Left ventricle myocardium superior (tissue), 1 donor: Measurements from ENCODE around the gene TTC34. TPM values are rescaled to one million over a fixed set of nuclear protein-coding genes. Genes with fewer than 3 reads are reported as not detected.
"Not testable (repeated sequence)": the region's sequence is repeated elsewhere in the genome, so short reads cannot be mapped to it uniquely, and the experiment has no call there.

Experiments used
- ATAC-seq: fragments of 200-7000 bp; cut with Tn5 transposase; one replicate; pipeline ENCODE4 v1.9.1; 2020; ENCODE audit warnings: mild to moderate bottlenecking, moderate library complexity
- DNase-seq: peaks from one replicate; pipeline ENCODE4 v3.0.0-alpha.2; 2020
- intact Hi-C: fragments of 100-400 bp; cut with micrococcal nuclease; formaldehyde crosslinking; loops from one replicate; pipeline ENCODE4 v1.11.0; 2022
- total RNA-seq: library from RNA; stranded (reverse); fragmentation: NEBNext Ultra II Directional; extraction: Animal tissue kit (Norgen Biotek cat#: 25700); gene quantifications from one replicate; pipeline ENCODE4 v1.2.1, GENCODE V29; 2021
- donor health status: DM: no; HTN: yes; CAD: no; lungs with severe emphysema.

The TTC34 gene
- total RNA-seq, 1 donor from 2014 or later: 0.59 TPM

- intact Hi-C loops: no loop called here
- DNase-seq: no peak
- no peak for ATAC-seq
Measured at GRCh38 chr1:2784854-2785630, 16.5 kb downstream of the TTC34 start.

GRCh38 chr1:2783435-2784397 lies 17.8 kb downstream of the TTC34 start:
- intact Hi-C loops: no loop called here
- DNase-seq: no peak
- no peak for ATAC-seq

GRCh38 chr1:2783069-2783434 lies 18.4 kb downstream of the TTC34 start:
- ATAC-seq (no peak), DNase-seq (no peak)
- intact Hi-C loops: no loop called here

DNA sequence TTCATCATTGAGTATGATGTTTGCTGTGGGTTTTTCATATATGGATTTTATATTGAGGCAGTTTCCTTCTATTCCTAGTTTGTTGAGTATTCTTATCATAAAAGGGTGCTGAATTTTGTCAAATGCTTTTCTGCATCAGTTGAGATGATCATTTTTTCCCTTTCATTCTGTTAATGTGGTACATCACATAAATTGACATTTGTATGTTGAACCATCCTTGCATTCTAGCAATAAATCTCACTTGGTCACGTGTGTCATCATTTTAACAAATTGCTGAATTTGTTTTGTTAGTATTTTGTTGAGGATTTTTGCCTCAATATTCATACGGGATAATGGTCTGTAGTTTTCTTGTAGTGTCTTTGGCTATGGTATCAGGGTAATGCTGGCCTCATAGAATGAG lies 19.9 kb downstream of the TTC34 start:
- DNase-seq (no peak), ATAC-seq (no peak)
- intact Hi-C loops: no loop called here

DNA sequence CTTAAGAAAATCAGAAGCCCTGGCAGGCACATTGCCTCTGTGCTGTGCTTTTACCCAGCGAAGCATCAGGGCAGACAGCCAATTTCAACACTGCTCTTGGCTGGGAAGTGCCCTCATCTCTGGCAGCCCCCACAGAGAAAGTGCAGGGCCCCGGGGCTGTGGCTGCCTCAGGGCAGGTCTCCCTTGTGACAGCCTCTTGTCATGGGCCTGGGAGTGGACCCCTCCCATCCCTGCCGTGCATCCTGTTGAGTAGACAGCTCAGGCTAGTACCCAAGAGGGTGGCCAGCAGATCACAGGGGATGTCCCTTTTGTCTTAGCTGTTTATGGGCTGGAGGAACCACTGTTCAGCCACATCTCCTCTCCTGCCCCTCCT lies 23.3 kb downstream of the TTC34 start:
- ATAC-seq: no peak
- no peak for DNase-seq
- intact Hi-C loops: no loop called here

GRCh38 chr1:2777424-2778219 lies 23.9 kb downstream of the TTC34 start:
- ATAC-seq: no peak
- DNase-seq: no peak
- intact Hi-C loops: no loop called here

- intact Hi-C loops, ATAC-seq: not testable (repeated sequence)
Measured at GRCh38 chr1:2775333-2775732, 26.2 kb downstream of the TTC34 start.

DNA sequence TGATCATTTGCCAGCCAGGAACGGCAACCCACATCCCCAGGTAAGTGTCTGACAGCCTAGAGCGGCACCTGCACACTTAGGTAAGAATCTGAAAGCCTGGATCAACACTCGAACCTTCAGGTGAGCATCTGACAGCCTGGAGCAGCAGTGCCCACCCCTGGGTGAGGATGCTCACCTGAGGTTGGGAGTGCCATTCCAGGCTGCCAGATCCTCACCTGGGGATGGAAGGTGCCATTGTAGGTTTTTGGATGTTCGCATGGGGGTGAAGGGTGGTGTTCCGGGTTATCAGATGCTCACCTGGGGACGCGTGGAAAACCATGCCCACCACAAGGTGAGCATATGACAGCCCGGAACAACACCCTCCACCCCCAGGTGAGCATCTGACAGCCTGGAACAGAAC lies 33.4 kb downstream of the TTC34 start:
- intact Hi-C loops, DNase-seq, ATAC-seq: not testable (repeated sequence)

More at GRCh38 chr1:2775333-2775732, 26.2 kb downstream of the TTC34 start:
- not testable (repeated sequence) for DNase-seq

- DNase-seq, intact Hi-C loops, ATAC-seq: not testable (repeated sequence)
Measured at GRCh38 chr1:2759433-2759832, 42.1 kb downstream of the TTC34 start.

DNA sequence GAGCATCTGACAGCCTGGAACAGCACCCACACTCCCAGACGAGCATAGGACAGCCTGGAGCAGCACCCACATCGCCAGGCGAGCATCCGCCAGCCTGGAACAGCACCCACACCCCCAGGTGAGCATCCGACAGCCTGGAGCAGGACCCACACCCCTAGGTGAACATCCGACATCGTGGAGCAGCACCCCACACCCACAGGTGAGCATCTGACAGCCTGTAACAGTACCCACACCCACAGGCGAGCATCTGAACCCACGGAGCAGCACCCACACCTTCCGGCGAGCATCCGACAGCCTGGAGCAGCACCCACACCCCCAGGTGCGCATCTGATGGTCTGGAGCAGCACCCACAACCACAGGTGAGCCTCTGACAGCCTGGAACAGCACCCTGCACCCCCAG lies 44.0 kb downstream of the TTC34 start:
- DNase-seq, intact Hi-C loops, ATAC-seq: not testable (repeated sequence)

- intact Hi-C loops, ATAC-seq, DNase-seq: not testable (repeated sequence)
Measured at GRCh38 chr1:2755426-2755825, 46.1 kb downstream of the TTC34 start.

GRCh38 chr1:2754597-2754996 lies 46.9 kb downstream of the TTC34 start:
- DNase-seq, ATAC-seq, intact Hi-C loops: not testable (repeated sequence)

GRCh38 chr1:2752503-2752902 lies 49.0 kb downstream of the TTC34 start:
- intact Hi-C loops, ATAC-seq, DNase-seq: not testable (repeated sequence)

DNA sequence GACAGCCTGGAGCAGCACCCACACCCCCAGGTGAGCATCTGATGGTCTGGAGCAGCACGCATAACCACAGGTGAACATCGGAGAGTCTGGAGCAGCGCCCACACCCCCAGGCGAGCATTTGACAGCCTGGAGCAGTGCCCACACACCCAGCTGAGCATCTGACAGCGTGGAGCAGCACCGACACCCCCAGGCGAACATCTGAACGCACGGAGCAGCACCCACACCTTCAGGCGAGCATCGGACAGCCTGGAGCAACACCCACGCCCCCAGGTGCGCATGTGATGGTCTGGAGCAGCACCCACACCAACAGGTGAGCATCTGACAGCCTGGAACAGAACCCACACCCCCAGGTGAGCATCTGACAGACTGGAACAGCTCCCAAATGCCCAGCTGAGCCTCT lies 49.6 kb downstream of the TTC34 start:
- intact Hi-C loops, DNase-seq, ATAC-seq: not testable (repeated sequence)

DNA sequence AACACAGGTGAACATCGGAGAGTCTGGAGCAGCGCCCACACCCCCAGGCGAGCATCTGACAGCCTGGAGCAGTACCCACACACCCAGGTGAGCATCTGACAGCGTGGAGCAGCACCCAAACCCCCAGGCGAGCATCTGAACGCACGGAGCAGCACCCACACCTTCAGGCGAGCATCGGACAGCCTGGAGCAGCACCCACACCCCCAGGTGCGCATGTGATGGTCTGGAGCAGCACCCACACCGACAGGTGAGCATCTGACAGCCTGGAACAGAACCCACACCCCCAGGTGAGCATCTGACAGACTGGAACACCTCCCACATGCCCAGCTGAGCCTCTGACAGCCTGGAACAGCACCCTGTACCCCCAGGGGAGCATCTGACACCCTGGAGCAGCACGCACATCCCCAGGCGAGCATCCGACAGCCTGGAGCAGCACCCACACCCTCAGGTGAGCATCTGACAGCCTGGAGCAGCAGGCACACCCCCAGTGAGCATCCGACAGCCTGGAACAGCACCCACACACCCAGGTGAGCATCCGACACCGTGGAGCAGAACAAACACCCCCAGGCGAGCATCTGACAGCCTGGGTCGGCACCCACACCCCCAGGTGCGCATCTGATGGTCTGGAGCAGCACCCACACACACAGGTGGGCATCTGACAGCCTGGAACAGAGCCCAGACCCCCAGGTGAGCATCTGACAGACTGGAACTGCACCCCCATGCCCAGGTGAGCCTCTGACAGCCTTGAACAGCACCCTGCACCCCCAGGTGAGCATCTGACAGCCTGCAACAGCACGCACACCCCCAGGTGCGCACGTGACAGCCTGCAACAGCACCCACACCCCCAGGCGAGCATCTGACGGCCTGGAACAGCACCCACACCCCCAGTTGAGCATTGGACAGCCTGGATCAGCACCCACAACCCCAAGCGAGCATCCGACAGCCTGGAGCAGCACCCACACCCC lies 50.4 kb downstream of the TTC34 start:
- ATAC-seq, intact Hi-C loops, DNase-seq: not testable (repeated sequence)

GRCh38 chr1:2750041-2750680 lies 51.3 kb downstream of the TTC34 start:
- intact Hi-C loops, DNase-seq, ATAC-seq: not testable (repeated sequence)

GRCh38 chr1:2748626-2749025 lies 52.9 kb downstream of the TTC34 start:
- intact Hi-C loops, DNase-seq, ATAC-seq: not testable (repeated sequence)
